ENCODE measurements around the gene KCNN4. TPM values are rescaled to one million over a fixed set of nuclear protein-coding genes. Genes with fewer than 3 reads are reported as not detected.

The KCNN4 gene
- 0.89 and 1.7 TPM in 2 replicates for total RNA-seq

GRCh38 chr19:43780706-43781525 lies at the start of gene KCNN4:
TSS of gene KCNN4 (minus strand) at chr19:43780973. CDS start at chr19:43780861, 112 bp downstream.

GRCh38 chr19:43826787-43827754 lies 46.3 kb upstream of the KCNN4 start, which contains the start of gene ZNF283:
TSS of gene ZNF283 (plus strand) at chr19:43827321. CDS start at chr19:43833505, 6,184 bp downstream.

GRCh38 chr19:43802216-43802951 lies 21.6 kb upstream of the KCNN4 start, which contains the start of gene LYPD5:
TSS of gene LYPD5 (minus strand) at chr19:43802447. CDS start at chr19:43802380, 67 bp downstream.

GRCh38 chr19:43754503-43755255 lies 26.1 kb downstream of the KCNN4 start, which contains the start of gene SMG9:
TSS of gene SMG9 (minus strand) at chr19:43754962. CDS start at chr19:43750741, 4,221 bp downstream.

Other genes starting within 250 kb of the KCNN4 start
- gene ZNF575, start 247.8 kb downstream of the KCNN4 start, total RNA-seq, result not detected in 2 replicates
- 42.4 and 50.7 TPM in 2 replicates for gene XRCC1, start 205.4 kb downstream of the KCNN4 start, total RNA-seq
- gene PINLYP, start 205.2 kb downstream of the KCNN4 start, total RNA-seq, result 11.3 and 19.6 TPM in 2 replicates
- gene IRGQ, start 184.8 kb downstream of the KCNN4 start, total RNA-seq, result 5.2 and 7.4 TPM in 2 replicates
- gene ZNF576, start 184.4 kb downstream of the KCNN4 start, total RNA-seq, result 9.6 and 14.1 TPM in 2 replicates
- not detected in 2 replicates for gene SRRM5, start 168.9 kb downstream of the KCNN4 start, total RNA-seq
- gene ZNF428, start 161.3 kb downstream of the KCNN4 start, total RNA-seq, result 27.7 and 40.1 TPM in 2 replicates
- 2.6 and 3.5 TPM in 2 replicates for gene CADM4, start 141.1 kb downstream of the KCNN4 start, total RNA-seq
- gene PLAUR, start 110.8 kb downstream of the KCNN4 start, total RNA-seq, result 125 and 126 TPM in 2 replicates
- gene IRGC, start 64.9 kb downstream of the KCNN4 start, total RNA-seq, result not detected in 2 replicates
- gene SMG9, start 26.0 kb downstream of the KCNN4 start, total RNA-seq, result 10.6 and 12.4 TPM in 2 replicates
- gene LYPD5, start 21.5 kb upstream of the KCNN4 start, total RNA-seq, result not detected in 2 replicates
- 0.86 and 10.6 TPM in 2 replicates for gene ZNF283, start 46.3 kb upstream of the KCNN4 start, total RNA-seq
- gene ZNF404, start 103.0 kb upstream of the KCNN4 start, total RNA-seq, result 1.2 and 2.0 TPM in 2 replicates
- gene ZNF45, start 154.3 kb upstream of the KCNN4 start, total RNA-seq, result 5.8 and 6.4 TPM in 2 replicates
- gene ZNF221, start 170.3 kb upstream of the KCNN4 start, total RNA-seq, result 1.2 and 2.3 TPM in 2 replicates
- gene ZNF155, start 203.2 kb upstream of the KCNN4 start, total RNA-seq, result 2.0 and 8.0 TPM in 2 replicates
- gene ZNF230, start 222.0 kb upstream of the KCNN4 start, total RNA-seq, result 0.58 and 1.9 TPM in 2 replicates
- gene ZNF222, start 244.4 kb upstream of the KCNN4 start, total RNA-seq, result 1.2 and 5.2 TPM in 2 replicates

Data from myometrial cell (primary cell).